Esophagus muscularis mucosa (tissue), 4 donors: ENCODE results near the gene TRIM56. TPM values are rescaled to one million over a fixed set of nuclear protein-coding genes. Genes with fewer than 3 reads are reported as not detected.
"Not testable (repeated sequence)": the region's sequence is repeated elsewhere in the genome, so short reads cannot be mapped to it uniquely, and the experiment has no call there.

Source experiments
- DNase-seq: peaks from one replicate; pipeline ENCODE4 v3.0.0-alpha.2; 2017; ENCODE audit errors: extremely low spot score
- H3K27ac ChIP-seq, 4 donors: fragments of 200-600 bp; sonication (generic); replicated peaks in 1 of 4; 1 replicate in 3 of 4; 2 replicates in 1 of 4; pipeline ENCODE4 v1.5.1; 2016 to 2019; ENCODE audit warnings: mild to moderate bottlenecking in 1 of 4
- H3K27me3 ChIP-seq, 4 donors: fragments of 200-600 bp; sonication (generic); one replicate each; pipeline versions ENCODE4 v1.5.1 to v1.6.0; 2016 to 2019
- H3K36me3 ChIP-seq, 4 donors: fragments of 200-600 bp; sonication (generic); one replicate each; pipeline ENCODE4 v1.5.1; 2016 to 2019
- H3K4me1 ChIP-seq, 4 donors: fragments of 200-600 bp; sonication (generic); one replicate each; pipeline ENCODE4 v1.5.1; 2016 to 2019
- H3K4me3 ChIP-seq, 4 donors: fragments of 200-600 bp; sonication (generic); 1 replicate in 2 of 4; 2 replicates in 2 of 4; pipeline ENCODE4 v1.5.1; 2016 to 2019; ENCODE audit warnings: mild to moderate bottlenecking in 4 of 4, moderate library complexity in 1 of 4
- H3K9me3 ChIP-seq, 4 donors: fragments of 200-600 bp; sonication (generic); 1 replicate in 3 of 4; 2 replicates in 1 of 4; pipeline ENCODE4 v1.5.1; 2016 to 2019
- EP300 ChIP-seq: sonication (generic); formaldehyde crosslinking; IDR thresholded peaks from one replicate; pipeline ENCODE4 v1.6.1; 2017; ENCODE audit warnings: antibody characterized with exemption
- POLR2A ChIP-seq: fragments of 450-650 bp; IDR thresholded peaks from one replicate; pipeline ENCODE4 v1.6.1; 2017; ENCODE audit warnings: antibody characterized with exemption, moderate library complexity, mild to moderate bottlenecking, low read depth
- POLR2AphosphoS5 ChIP-seq, 2 donors: sonication (generic); formaldehyde crosslinking; IDR thresholded peaks; one replicate each; pipeline ENCODE4 v1.6.1; 2017; ENCODE audit warnings: antibody characterized with exemption in 2 of 2
- WGBS: methylation state at CpG from one replicate; pipeline ENCODE4 v1.1.5; 2018; 5-methylcytosine and 5-hydroxymethylcytosine counted together
- intact Hi-C: fragments of 100-400 bp; cut with DNase I; formaldehyde crosslinking; loops from one replicate; pipeline ENCODE4 v1.15.1; 2023
- total RNA-seq, 4 donors: library from RNA; depleted of rRNA; stranded (reverse); fragments of >200 nt; gene quantifications; one replicate each; pipeline versions ENCODE4 v1.1.0 to v1.2.1, GENCODE V29; 2016
- TF ChIP-seq, protein P1 (sequence below), 3 experiments: fragments of 200-600 bp in 2 of 3; fragments of 450-650 bp in 1 of 3; sonication (generic) in 2 of 3; IDR thresholded peaks; one replicate each; pipeline ENCODE4 v1.5.1; 2017 to 2019; ENCODE audit warnings: antibody characterized with exemption in 3 of 3, mild to moderate bottlenecking in 2 of 3, moderate library complexity in 1 of 3

The TRIM56 gene
- total RNA-seq, 4 donors from 2014 or later, result 16.2 to 25.1 (median 22.9) TPM

DNA sequence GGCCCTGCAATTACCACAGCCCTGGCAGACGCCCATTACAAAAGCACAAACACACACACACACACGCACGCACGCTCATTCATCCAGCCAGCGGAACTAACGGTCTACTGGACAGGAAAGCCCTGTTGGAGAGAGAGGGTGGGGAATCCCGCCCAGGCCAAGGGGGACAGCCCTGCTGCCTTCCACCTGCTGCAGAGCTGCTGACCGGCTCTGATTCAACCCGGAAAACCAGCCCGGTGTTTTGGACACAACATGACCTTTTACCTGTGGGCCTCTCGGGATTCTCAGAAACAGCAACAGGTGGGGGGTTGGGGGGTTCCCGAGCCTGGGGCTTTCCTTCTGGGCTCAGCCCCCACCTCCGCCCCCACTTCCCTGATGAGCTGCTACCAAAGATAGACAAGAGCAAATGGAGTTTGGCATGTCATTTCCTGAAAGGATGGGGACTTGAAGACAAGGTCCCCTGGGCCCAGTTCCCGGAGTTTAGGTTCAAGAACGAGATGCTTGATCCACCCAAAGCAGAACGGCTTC, 23.1 kb downstream of the TRIM56 start:
- intact Hi-C loops, result no loop called here

DNA sequence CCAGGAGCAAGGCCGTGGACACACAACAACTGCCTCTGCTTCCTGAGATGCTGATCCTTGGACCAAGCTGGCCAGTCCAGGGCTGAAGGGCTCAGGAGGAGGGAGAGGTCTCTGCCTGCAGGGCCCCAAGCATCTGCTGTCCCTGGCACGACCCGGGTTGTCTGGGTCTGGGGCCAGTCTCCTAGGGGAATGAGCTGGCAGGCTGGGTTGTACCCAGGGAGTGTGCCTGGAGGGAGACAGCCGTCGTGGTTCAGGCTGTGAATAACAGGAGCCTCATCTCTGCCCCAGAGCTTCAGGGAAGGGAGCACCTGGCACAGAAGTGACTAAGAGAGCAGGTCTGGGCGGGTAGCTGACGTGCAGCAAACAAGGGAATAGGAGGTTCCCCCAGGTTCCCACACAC, 23.7 kb downstream of the TRIM56 start:
- no peaks in the 10 kb centered on the region for H3K36me3 ChIP-seq
- no peaks in the 10 kb centered on the region for H3K27me3 ChIP-seq
- H3K9me3 ChIP-seq, result no peaks in the 10 kb centered on the region
- H3K4me3 ChIP-seq, result no peak overlapping the region
- intact Hi-C loops, result no loop called here
- peaks cover 18 to 43% (median 32%) of the 10 kb centered on the region in 4 donors for H3K4me1 ChIP-seq
- WGBS, result 79% methylated on average over 4 of the region's 7 CpGs
- DNase-seq, result no peak
- peak overlapping the region in 3 of 4 donors; percentile 6 to 27 (median 22) for H3K27ac ChIP-seq
- TF ChIP-seq POLR2AphosphoS5 (IDR thresholded peaks at IDR 0.05), result no peak
- no peak for TF ChIP-seq POLR2A
- TF ChIP-seq, protein P1, sequence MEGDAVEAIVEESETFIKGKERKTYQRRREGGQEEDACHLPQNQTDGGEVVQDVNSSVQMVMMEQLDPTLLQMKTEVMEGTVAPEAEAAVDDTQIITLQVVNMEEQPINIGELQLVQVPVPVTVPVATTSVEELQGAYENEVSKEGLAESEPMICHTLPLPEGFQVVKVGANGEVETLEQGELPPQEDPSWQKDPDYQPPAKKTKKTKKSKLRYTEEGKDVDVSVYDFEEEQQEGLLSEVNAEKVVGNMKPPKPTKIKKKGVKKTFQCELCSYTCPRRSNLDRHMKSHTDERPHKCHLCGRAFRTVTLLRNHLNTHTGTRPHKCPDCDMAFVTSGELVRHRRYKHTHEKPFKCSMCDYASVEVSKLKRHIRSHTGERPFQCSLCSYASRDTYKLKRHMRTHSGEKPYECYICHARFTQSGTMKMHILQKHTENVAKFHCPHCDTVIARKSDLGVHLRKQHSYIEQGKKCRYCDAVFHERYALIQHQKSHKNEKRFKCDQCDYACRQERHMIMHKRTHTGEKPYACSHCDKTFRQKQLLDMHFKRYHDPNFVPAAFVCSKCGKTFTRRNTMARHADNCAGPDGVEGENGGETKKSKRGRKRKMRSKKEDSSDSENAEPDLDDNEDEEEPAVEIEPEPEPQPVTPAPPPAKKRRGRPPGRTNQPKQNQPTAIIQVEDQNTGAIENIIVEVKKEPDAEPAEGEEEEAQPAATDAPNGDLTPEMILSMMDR (IDR thresholded peaks at IDR 0.05), result no peak
- TF ChIP-seq EP300, result no peak

More for the DNA sequence above, 23.1 kb downstream of the TRIM56 start:
- peak in 1 of 2 donors; percentile 42 for TF ChIP-seq POLR2AphosphoS5 (IDR thresholded peaks at IDR 0.05)
- TF ChIP-seq, protein P1 (IDR thresholded peaks at IDR 0.05), result no peak
- Histone ChIP-seq H3K36me3 (no peaks in the 10 kb centered on the region), H3K9me3 (no peaks in the 10 kb centered on the region), H3K27me3 (no peaks in the 10 kb centered on the region), H3K4me1 (peaks cover 18 to 43% (median 32%) of the 10 kb centered on the region in 4 donors), H3K27ac (peak overlapping the region in 3 of 4 donors; percentile 6 to 27 (median 22)), H3K4me3 (no peak overlapping the region)
- WGBS, result 45% methylated on average over 16 of the region's 16 CpGs
- DNase-seq, result no peak

DNA sequence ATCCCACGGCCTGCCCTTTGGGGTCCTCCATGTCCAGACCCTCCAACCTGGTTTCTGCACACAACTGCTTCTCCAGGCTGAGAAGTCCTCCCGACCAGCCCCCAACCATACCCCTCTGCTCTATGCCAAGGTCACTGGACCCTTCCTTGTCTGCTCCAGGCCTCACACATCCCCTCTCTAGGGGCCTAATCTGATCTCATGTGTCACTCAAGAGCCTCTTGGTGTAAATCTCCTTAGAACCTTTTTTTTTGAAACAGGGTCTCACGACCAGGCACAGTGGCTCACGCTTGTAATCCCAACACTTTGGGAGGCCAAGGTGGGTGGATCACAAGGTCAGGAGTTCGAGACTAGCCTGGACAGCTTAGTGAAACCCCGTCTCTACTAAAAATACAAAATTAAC, 24.1 kb downstream of the TRIM56 start:
- H3K36me3 ChIP-seq, result no peaks in the 10 kb centered on the region
- WGBS, result 95% methylated on average over 5 of the region's 6 CpGs
- no peaks in the 10 kb centered on the region for H3K27me3 ChIP-seq
- H3K4me3 ChIP-seq, result no peak overlapping the region
- DNase-seq, result no peak
- TF ChIP-seq, protein P1 (IDR thresholded peaks at IDR 0.05), result no peak
- TF ChIP-seq EP300 (no peak), POLR2AphosphoS5 (IDR thresholded peaks at IDR 0.05) (no peak), POLR2A (no peak)
- intact Hi-C loops, result no loop called here
- H3K27ac ChIP-seq, result peak overlapping the region in 1 of 4 donors; percentile 6
- H3K4me1 ChIP-seq, result peaks cover 18 to 40% (median 32%) of the 10 kb centered on the region in 4 donors
- no peaks in the 10 kb centered on the region for H3K9me3 ChIP-seq

DNA sequence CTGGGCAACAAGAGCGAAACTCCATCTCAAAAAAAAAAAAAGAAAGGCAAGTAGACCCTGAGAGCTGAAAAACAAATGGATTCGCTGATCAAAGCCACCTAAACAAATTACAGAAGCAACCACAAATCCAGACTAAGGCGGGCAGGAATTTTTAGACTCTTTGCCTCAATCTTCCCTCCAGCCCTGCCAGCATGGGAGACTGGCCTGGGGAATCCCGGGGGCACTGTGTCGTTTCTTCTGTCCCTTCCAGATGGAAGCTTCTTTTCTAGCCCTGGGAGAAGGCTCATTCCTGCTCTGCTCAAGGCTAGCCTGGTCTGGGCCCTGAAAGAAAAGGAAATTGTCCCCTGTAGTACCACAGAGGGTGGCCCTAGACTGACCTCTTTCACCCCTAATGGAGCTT, 26.0 kb downstream of the TRIM56 start:
- Histone ChIP-seq H3K27ac (peak overlapping the region; percentile 59 to 65 (median 62)), H3K4me3 (no peak overlapping the region), H3K4me1 (peaks cover 13 to 34% (median 29%) of the 10 kb centered on the region in 4 donors), H3K27me3 (no peaks in the 10 kb centered on the region), H3K36me3 (no peaks in the 10 kb centered on the region), H3K9me3 (no peaks in the 10 kb centered on the region)
- intact Hi-C loops, result no loop called here
- 91% methylated on average over 5 of the region's 5 CpGs for WGBS
- DNase-seq, result no peak
- no peak for TF ChIP-seq POLR2A
- no peak for TF ChIP-seq POLR2AphosphoS5 (IDR thresholded peaks at IDR 0.05)
- TF ChIP-seq EP300, result no peak
- TF ChIP-seq, protein P1 (IDR thresholded peaks at IDR 0.05), result no peak

DNA sequence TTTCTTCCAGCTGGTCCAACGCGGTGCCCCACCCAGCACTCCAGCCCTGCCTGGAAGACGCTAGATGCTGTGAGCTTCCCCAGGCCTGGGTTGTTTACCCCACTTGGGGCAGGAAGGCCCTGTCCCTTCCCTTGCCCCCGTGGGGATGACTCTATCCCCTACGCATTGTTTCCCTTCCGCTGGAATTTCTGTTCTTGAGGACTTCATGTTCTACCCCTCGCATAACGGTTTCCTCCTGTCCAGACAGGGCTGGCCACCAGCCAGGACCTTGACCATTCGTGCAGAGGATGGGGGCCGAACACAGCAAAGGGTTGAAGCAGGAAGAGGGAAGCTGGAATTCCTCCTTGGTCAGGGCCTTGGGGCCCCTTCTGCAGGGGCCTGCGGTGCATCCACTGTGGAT, 27.0 kb downstream of the TRIM56 start:
- DNase-seq, result no peak
- intact Hi-C loops, result no loop called here
- TF ChIP-seq, protein P1 (IDR thresholded peaks at IDR 0.05), result no peak
- TF ChIP-seq EP300 (no peak), POLR2A (no peak), POLR2AphosphoS5 (IDR thresholded peaks at IDR 0.05) (peak; percentile 69 to 75)
- Histone ChIP-seq H3K27me3 (no peaks in the 10 kb centered on the region), H3K27ac (peak overlapping the region; percentile 59 to 65 (median 62)), H3K36me3 (no peaks in the 10 kb centered on the region), H3K4me3 (no peak overlapping the region), H3K4me1 (peaks cover 15 to 36% (median 30%) of the 10 kb centered on the region in 4 donors), H3K9me3 (no peaks in the 10 kb centered on the region)
- 61% methylated on average over 10 of the region's 11 CpGs for WGBS

DNA sequence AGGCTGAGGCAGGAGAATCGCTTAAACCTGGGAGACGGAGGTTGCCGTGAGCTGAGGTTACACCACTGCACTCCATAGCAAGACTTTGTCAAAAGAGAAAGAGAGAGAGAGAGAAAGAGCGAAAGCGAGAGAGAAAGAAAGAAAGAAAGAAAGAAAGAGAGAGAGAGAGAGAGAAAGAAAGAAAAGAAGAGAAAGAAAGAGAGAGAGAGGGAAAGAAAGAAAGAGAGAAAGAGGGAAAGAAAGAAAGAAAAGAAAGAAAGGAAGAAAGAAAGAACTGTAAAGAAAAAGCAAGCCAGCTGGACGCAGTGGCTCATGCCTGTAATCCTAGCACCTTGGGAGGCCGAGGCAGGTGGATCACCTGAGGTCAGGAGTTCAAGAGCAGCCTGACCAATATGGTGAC, 27.9 kb downstream of the TRIM56 start:
- H3K36me3 ChIP-seq, intact Hi-C loops, H3K27ac ChIP-seq, DNase-seq, H3K4me3 ChIP-seq, H3K27me3 ChIP-seq, H3K9me3 ChIP-seq: not testable (repeated sequence)
- H3K4me1 ChIP-seq, result peaks cover 21 to 36% (median 33%) of the 10 kb centered on the region in 4 donors
- over 99% methylated on average over 7 of the region's 7 CpGs for WGBS
